A673 (cell line): ENCODE measurements around the gene MIA2. TPM values are rescaled to one million over a fixed set of nuclear protein-coding genes. Genes with fewer than 3 reads are reported as not detected.

Experiments
- BruUV-seq: library from RNA; stranded (reverse); fragments of 400-500 nt; replicated peaks from 2 replicates; lab custom pipeline; 2021; lab: Mats Ljungman, UMichigan
- CTCF ChIA-PET: fragments of 300-600 bp; sonication (Branson Sonifier 250); formaldehyde crosslinking; loops from one replicate; lab custom pipeline; 2022; ENCODE audit warnings: antibody characterized with exemption; lab: Charles Lee
- POLR2A ChIA-PET: fragments of 300-600 bp; sonication (Branson Sonifier 250); formaldehyde crosslinking; loops from one replicate; lab custom pipeline; 2022; ENCODE audit warnings: antibody characterized with exemption; ENCODE audit not compliant: low non-redundant PET; lab: Charles Lee
- DNase-seq: peaks from one replicate; pipeline ENCODE4 v3.0.0-alpha.2; 2015; ENCODE audit warnings: low spot score
- H3K27ac ChIP-seq: fragments of 200-600 bp; sonication (generic); 2 replicates; pipeline ENCODE4 v1.5.1; 2016; ENCODE audit warnings: mixed run types, low read depth, mild to moderate bottlenecking, mixed read lengths, antibody characterized with exemption, low read length; ENCODE audit not compliant: poor library complexity, severe bottlenecking
- H3K27me3 ChIP-seq: fragments of 200-600 bp; sonication (generic); replicated peaks from 2 replicates; pipeline ENCODE4 v1.6.1; 2017; ENCODE audit warnings: mixed run types, low read depth, mild to moderate bottlenecking, mixed read lengths, antibody characterized with exemption, low read length; ENCODE audit not compliant: insufficient read depth, poor library complexity
- H3K36me3 ChIP-seq: fragments of 200-600 bp; sonication (generic); 2 replicates; pipeline ENCODE4 v1.6.1; 2016; ENCODE audit warnings: mixed run types, mild to moderate bottlenecking, mixed read lengths, antibody characterized with exemption, low read length; ENCODE audit not compliant: insufficient read depth, poor library complexity, severe bottlenecking
- H3K4me1 ChIP-seq: fragments of 200-600 bp; sonication (generic); 2 replicates; pipeline ENCODE4 v1.6.1; 2017; ENCODE audit warnings: mixed run types, mild to moderate bottlenecking, mixed read lengths, antibody characterized with exemption, low read length; ENCODE audit not compliant: insufficient read depth, poor library complexity, severe bottlenecking
- H3K4me3 ChIP-seq: fragments of 200-600 bp; sonication (generic); 2 replicates; pipeline ENCODE4 v1.5.1; 2016; ENCODE audit warnings: low read depth, mixed run types, mild to moderate bottlenecking, mixed read lengths, low read length; ENCODE audit not compliant: poor library complexity, severe bottlenecking
- H3K9me3 ChIP-seq: fragments of 200-600 bp; sonication (generic); 2 replicates; pipeline ENCODE4 v1.6.1; 2016; ENCODE audit warnings: mixed run types, low read depth, mild to moderate bottlenecking, mixed read lengths, antibody characterized with exemption, low read length; ENCODE audit not compliant: poor library complexity, severe bottlenecking
- CTCF ChIP-seq: fragments of 300-800, 200-600 bp; sonication (generic); conservative IDR thresholded peaks from 2 replicates; pipeline ENCODE4 v1.5.1; 2017; ENCODE audit warnings: low read depth, mild to moderate bottlenecking, antibody characterized with exemption, low read length, moderate library complexity, mixed read lengths
- EZH2 ChIP-seq: fragments of 200-600 bp; sonication (generic); IDR thresholded peaks from 2 replicates; pipeline ENCODE4 v1.6.1; 2017; ENCODE audit warnings: borderline replicate concordance, low read depth, mild to moderate bottlenecking, mixed read lengths, antibody characterized with exemption, low read length; ENCODE audit not compliant: poor library complexity, severe bottlenecking
- intact Hi-C: fragments of 100-400 bp; cut with micrococcal nuclease; formaldehyde crosslinking; loops from one replicate; pipeline ENCODE4 v1.10.0; 2022; ENCODE audit not compliant: unreplicated experiment
- total RNA-seq: library from RNA; stranded (reverse); gene quantifications from 2 replicates; pipeline ENCODE4 v1.2.3, GENCODE V29; 2021

MIA2 gene
- total RNA-seq, 1 experiment from 2014 or later, result 16.7 TPM

- CTCF ChIA-PET, result no interaction called here
- H3K9me3 ChIP-seq, result no peaks in the 10 kb centered on the region
- POLR2A ChIA-PET, result no interaction called here
- H3K36me3 ChIP-seq, result no peaks in the 10 kb centered on the region
- no peak overlapping the region for H3K4me3 ChIP-seq
- DNase-seq, result no peak
- H3K4me1 ChIP-seq, result peaks cover 10% of the 10 kb centered on the region
- no peak overlapping the region for H3K27ac ChIP-seq
- no peak for TF ChIP-seq EZH2
- H3K27me3 ChIP-seq, result no peaks in the 10 kb centered on the region
- no TSS peak for BruUV-seq
- intact Hi-C loops, result loop anchor here (10.0 kb wide), 1 partner anchor 336 kb away; no protein-coding TSS in a partner anchor
Measured at GRCh38 chr14:39370415-39370814, 136.7 kb downstream of the MIA2 start.

- no peaks in the 10 kb centered on the region for H3K9me3 ChIP-seq
- no peak for DNase-seq
- ChIA-PET CTCF (no interaction called here), POLR2A (no interaction called here)
- no peak overlapping the region for H3K27ac ChIP-seq
- TF ChIP-seq EZH2 (no peak), CTCF (no peak)
- H3K36me3 ChIP-seq, result no peaks in the 10 kb centered on the region
- intact Hi-C loops, result loop anchor here (10.0 kb wide), 1 partner anchor 338 kb away; no protein-coding TSS in a partner anchor
- BruUV-seq, result no TSS peak
- H3K4me1 ChIP-seq, result peaks cover 23% of the 10 kb centered on the region
- no peak overlapping the region for H3K4me3 ChIP-seq
- H3K27me3 ChIP-seq, result no peaks in the 10 kb centered on the region
Measured at GRCh38 chr14:39372656-39373055, 138.9 kb downstream of the MIA2 start.

GRCh38 chr14:39374851-39375250 lies 141.1 kb downstream of the MIA2 start:
- DNase-seq, result peak; percentile 18
- TF ChIP-seq CTCF, result no peak
- TF ChIP-seq EZH2, result no peak
- Histone ChIP-seq H3K27me3 (no peaks in the 10 kb centered on the region), H3K36me3 (no peaks in the 10 kb centered on the region), H3K27ac (no peak overlapping the region), H3K4me3 (no peak overlapping the region), H3K9me3 (no peaks in the 10 kb centered on the region), H3K4me1 (peaks cover 28% of the 10 kb centered on the region)
- POLR2A ChIA-PET, result no interaction called here
- no TSS peak for BruUV-seq
- intact Hi-C loops, result loop anchor here (10.0 kb wide), 1 partner anchor 340 kb away; no protein-coding TSS in a partner anchor
- CTCF ChIA-PET, result no interaction called here
